Ovary (tissue), 9 donors: Measurements from ENCODE around the gene GUCA2A. TPM values are rescaled to one million over a fixed set of nuclear protein-coding genes. Genes with fewer than 3 reads are reported as not detected.

ENCODE experiments used
- DNase-seq, 5 donors: peaks; one replicate each; pipeline ENCODE4 v3.0.0-alpha.2; 2019 to 2020
- H3K27ac ChIP-seq, 2 donors: fragments of 200-600 bp; one replicate each; pipeline versions ENCODE4 v1.5.1 to v1.8.0; 2019 to 2022
- H3K27me3 ChIP-seq: fragments of 200-600 bp; one replicate; pipeline ENCODE4 v1.8.0; 2022
- H3K36me3 ChIP-seq: fragments of 200-600 bp; sonication (generic); one replicate; pipeline ENCODE4 v1.5.1; 2019
- H3K4me1 ChIP-seq: one replicate; pipeline ENCODE4 v1.8.1; 2013; ENCODE audit warnings: mild to moderate bottlenecking, moderate library complexity; ENCODE audit not compliant: insufficient read depth
- H3K4me3 ChIP-seq: fragments of 200-600 bp; sonication (generic); one replicate; pipeline ENCODE4 v1.5.1; 2017
- H3K9me3 ChIP-seq, 2 donors: fragments of 200-600 bp in 1 of 2; sonication (generic) in 1 of 2; one replicate each; pipeline versions ENCODE4 v1.5.1 to v1.8.1; 2013 to 2019; ENCODE audit warnings: mild to moderate bottlenecking in 1 of 2, moderate library complexity in 1 of 2
- EP300 ChIP-seq: sonication (generic); formaldehyde crosslinking; IDR thresholded peaks from one replicate; pipeline ENCODE4 v1.6.1; 2017; ENCODE audit warnings: antibody characterized with exemption
- POLR2A ChIP-seq: fragments of 450-650 bp; IDR thresholded peaks from one replicate; pipeline ENCODE4 v1.6.1; 2017; ENCODE audit warnings: antibody characterized with exemption, mild to moderate bottlenecking, moderate library complexity
- WGBS, 3 donors: extraction: QIAGEN DNeasy Blood & Tissue Kit in 1 of 3; methylation state at CpG; one replicate each; pipeline versions ENCODE4 v1.1.5 to v1.1.7; 2013 to 2017; 5-methylcytosine and 5-hydroxymethylcytosine counted together
- intact Hi-C, 4 donors: fragments of 100-400 bp; cut with DNase I; formaldehyde crosslinking; loops; one replicate each; pipeline versions ENCODE4 v1.11.0 to v1.15.1; 2022 to 2023
- polyA plus RNA-seq, 2 donors: library from polyadenylated mRNA; stranded (reverse); fragments of 200-250 nt in 1 of 2; fragments of 350-450 nt in 1 of 2; fragmentation: Illumina TruSeq in 1 of 2; extraction: RNeasy Lipid Tissue Mini Kit (QIAGEN cat#74804) in 1 of 2; gene quantifications; one replicate each; pipeline ENCODE4 v1.2.3, GENCODE V29; 2013 to 2014
- total RNA-seq, 7 donors: library from RNA; depleted of rRNA in 2 of 7; stranded (reverse); fragments of >200 nt in 2 of 7; fragmentation: NEBNext Ultra II Directional in 3 of 7; extraction: Animal tissue kit (Norgen Biotek cat#: 25700) in 3 of 7; gene quantifications; one replicate each; pipeline versions ENCODE4 v1.1.0 to v1.2.4, GENCODE V29; 2016 to 2023
- TF ChIP-seq, protein P1 (sequence below), 3 donors: fragments of 450-650 bp in 2 of 3; fragments of 200-600 bp in 1 of 3; IDR thresholded peaks; one replicate each; pipeline versions ENCODE4 v1.5.1 to v1.8.0; 2016 to 2022; ENCODE audit warnings: antibody characterized with exemption in 3 of 3, mild to moderate bottlenecking in 1 of 3
- donor health status: DM: no; HTN: no; CAD: no; lungs with moderate emphysema.
- donor health status: DM: no; HTN: no; CAD: no.
- donor health status: Bipolar disorder and iron deficiency.
- donor health status: DM: yes; HTN: yes; CAD: no.
- donor health status: DM: no; HTN: no; CAD: no.
- donor health status: DM: yes; HTN: yes; CAD: no.

GUCA2A gene
- total and polyA plus RNA-seq, 9 donors, result 7.7 TPM; not detected in 8

GRCh38 chr1:42135426-42135825, 29.1 kb downstream of the GUCA2A start:
- DNase-seq, result no peak
- Histone ChIP-seq H3K4me1 (peaks cover 1% of the 10 kb centered on the region), H3K9me3 (no peaks in the 10 kb centered on the region), H3K4me3 (no peak overlapping the region), H3K27ac (no peak overlapping the region), H3K27me3 (no peaks in the 10 kb centered on the region), H3K36me3 (no peaks in the 10 kb centered on the region)
- 72 to 87% (median 79%) methylated on average over 3 of the region's 3 CpGs for WGBS, 3 donors
- TF ChIP-seq, protein P1, sequence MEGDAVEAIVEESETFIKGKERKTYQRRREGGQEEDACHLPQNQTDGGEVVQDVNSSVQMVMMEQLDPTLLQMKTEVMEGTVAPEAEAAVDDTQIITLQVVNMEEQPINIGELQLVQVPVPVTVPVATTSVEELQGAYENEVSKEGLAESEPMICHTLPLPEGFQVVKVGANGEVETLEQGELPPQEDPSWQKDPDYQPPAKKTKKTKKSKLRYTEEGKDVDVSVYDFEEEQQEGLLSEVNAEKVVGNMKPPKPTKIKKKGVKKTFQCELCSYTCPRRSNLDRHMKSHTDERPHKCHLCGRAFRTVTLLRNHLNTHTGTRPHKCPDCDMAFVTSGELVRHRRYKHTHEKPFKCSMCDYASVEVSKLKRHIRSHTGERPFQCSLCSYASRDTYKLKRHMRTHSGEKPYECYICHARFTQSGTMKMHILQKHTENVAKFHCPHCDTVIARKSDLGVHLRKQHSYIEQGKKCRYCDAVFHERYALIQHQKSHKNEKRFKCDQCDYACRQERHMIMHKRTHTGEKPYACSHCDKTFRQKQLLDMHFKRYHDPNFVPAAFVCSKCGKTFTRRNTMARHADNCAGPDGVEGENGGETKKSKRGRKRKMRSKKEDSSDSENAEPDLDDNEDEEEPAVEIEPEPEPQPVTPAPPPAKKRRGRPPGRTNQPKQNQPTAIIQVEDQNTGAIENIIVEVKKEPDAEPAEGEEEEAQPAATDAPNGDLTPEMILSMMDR (IDR thresholded peaks at IDR 0.05), result no peak
- TF ChIP-seq POLR2A (no peak), EP300 (no peak)
- intact Hi-C loops, result no loop called here

DNA sequence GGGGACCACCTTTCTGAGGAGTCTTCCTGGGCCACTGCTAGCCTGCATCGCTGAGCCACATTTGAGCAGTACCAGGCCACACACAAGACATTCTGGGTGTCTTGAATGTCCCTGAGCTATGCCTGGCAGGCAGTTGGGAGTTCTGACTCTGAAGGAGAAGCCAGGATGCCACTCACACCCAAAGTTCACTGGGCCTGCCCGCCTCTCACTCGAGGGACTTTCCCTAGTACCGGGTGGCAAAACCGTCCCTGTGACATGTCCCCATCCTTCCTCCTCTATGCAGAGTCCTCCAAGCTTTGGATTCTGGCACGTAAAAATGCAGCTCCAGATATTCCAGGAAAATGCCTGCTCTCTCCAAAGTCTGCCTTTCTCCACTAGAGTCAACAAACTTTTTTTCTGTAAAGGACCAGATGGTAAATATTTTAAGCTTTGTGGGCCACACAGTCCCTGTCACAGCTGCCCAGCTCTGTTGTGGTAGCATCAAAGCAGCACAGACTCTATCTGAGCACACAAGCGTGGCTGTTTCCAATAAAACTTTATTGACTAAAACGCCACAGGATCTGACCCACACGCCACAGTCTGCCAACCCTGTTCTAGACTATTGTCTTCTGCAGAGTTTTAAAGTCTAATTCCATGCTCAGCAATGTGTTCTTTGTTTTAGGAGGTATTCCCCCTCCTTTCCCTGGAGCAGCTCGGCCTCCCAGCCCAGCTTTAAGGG, 30.6 kb downstream of the GUCA2A start:
- H3K27me3 ChIP-seq, result no peaks in the 10 kb centered on the region
- 90 to 92% (median 90%) methylated on average over 10 of the region's 10 CpGs for WGBS, 3 donors

DNA sequence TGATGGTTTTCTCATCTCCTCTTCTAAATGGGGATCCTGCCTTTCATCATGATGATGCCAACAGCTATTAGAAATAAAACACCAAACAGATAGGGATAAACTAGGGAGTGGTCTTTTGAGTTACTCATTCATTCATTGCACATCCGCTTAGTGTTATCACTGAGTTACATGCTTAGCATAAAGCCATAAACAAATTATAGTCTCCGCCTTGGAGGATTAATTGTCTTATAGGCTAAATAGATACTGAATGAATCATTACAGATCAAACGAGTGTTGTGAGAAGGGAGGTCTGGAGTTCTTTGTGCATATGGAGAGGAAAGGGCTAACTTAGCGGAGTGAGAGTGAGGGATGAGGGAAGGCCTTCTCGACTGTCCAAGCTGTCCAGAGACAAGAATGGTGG, 31.2 kb downstream of the GUCA2A start:
- Histone ChIP-seq H3K27ac (no peak overlapping the region), H3K9me3 (no peaks in the 10 kb centered on the region), H3K4me1 (peaks cover 3% of the 10 kb centered on the region), H3K4me3 (no peak overlapping the region), H3K27me3 (no peaks in the 10 kb centered on the region), H3K36me3 (no peaks in the 10 kb centered on the region)
- intact Hi-C loops, result no loop called here
- no peak for DNase-seq
- TF ChIP-seq, protein P1 (IDR thresholded peaks at IDR 0.05), result no peak
- TF ChIP-seq EP300, result no peak
- no peak for TF ChIP-seq POLR2A
- 83 to 88% (median 87%) methylated on average over 5 of the region's 5 CpGs for WGBS, 3 donors

More for the DNA sequence above, 30.6 kb downstream of the GUCA2A start:
- intact Hi-C loops, result no loop called here
- TF ChIP-seq, protein P1 (IDR thresholded peaks at IDR 0.05), result no peak
- TF ChIP-seq EP300 (no peak), POLR2A (no peak)
- peaks cover 3% of the 10 kb centered on the region for H3K4me1 ChIP-seq
- no peaks in the 10 kb centered on the region for H3K9me3 ChIP-seq
- DNase-seq, result no peak
- no peaks in the 10 kb centered on the region for H3K36me3 ChIP-seq
- H3K4me3 ChIP-seq, result no peak overlapping the region
- no peak overlapping the region for H3K27ac ChIP-seq

DNA sequence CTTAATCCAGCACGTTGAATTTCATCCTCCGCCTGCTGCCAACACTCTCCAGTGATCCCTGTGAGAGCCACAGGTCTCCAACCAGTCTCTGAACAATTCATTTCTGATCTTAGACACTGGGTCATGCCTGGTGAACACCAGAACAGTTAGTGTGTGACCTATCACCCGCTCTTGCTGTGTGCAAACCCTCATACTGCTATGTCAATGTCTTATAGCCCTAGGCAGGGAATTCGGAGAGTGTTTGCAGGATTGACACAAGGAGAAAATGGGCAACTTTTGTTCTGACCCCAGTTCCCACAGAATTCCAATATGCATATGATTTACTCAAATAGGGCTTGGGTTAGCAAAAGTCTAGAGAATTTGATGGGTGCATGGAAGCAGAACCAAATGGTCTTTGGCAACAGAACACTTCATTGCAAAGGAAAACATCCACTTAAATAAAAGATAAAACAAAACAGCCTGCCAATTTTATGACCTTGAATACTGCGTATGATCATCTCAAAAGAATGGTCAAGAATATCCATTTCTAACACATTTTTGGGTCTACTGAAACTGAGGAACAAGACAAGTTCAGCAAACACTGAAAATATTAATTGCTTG, 34.4 kb downstream of the GUCA2A start:
- H3K27me3 ChIP-seq, result no peaks in the 10 kb centered on the region
- H3K4me3 ChIP-seq, result no peak overlapping the region
- 35 to 43% (median 41%) methylated on average over 5 of the region's 5 CpGs for WGBS, 3 donors
- no peaks in the 10 kb centered on the region for H3K9me3 ChIP-seq
- intact Hi-C loops, result no loop called here
- peaks cover 3% of the 10 kb centered on the region for H3K4me1 ChIP-seq
- TF ChIP-seq POLR2A, result no peak
- TF ChIP-seq, protein P1 (IDR thresholded peaks at IDR 0.05), result no peak
- TF ChIP-seq EP300, result no peak
- no peak overlapping the region for H3K27ac ChIP-seq
- H3K36me3 ChIP-seq, result no peaks in the 10 kb centered on the region
- no peak for DNase-seq
